Measurements from ENCODE around the gene SPON2.

The SPON2 gene

DNA sequence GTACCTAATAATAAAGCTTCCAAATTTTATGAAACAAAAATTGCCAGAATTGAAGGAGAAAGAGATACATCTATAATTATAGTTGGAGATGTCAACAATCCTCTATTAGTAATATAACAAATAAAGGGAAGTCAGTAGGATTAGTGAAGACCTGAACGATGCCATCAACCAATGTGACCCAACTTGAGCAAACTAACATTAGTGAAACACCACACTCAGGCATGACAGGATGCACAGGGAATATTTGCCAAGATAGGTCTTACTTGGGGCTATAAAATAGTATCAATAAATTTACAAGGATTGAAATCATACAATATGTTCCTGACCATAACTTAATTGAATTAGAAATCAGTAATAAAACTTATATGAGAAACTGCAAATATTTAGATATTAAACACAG is 12.0 kb downstream of the SPON2 start:
- Histone ChIP-seq H3K4me3 (ENCODE audit: low read depth, low read length) (no peak overlapping the region), H3K36me3 (ENCODE audit: control insufficient read depth, insufficient read depth, low read length) (no peaks in the 10 kb centered on the region), H3K27ac (ENCODE audit: low read depth, low read length) (no peak overlapping the region), H3K9me3 (ENCODE audit: control insufficient read depth, insufficient read depth, low read depth, low read length) (peaks cover 16% of the 10 kb centered on the region; the same call in 1 of the 2 replicates), H3K4me1 (ENCODE audit: control insufficient read depth, insufficient read depth, low read length) (no peaks in the 10 kb centered on the region), H3K9ac (ENCODE audit: low read length) (no peak overlapping the region), H3K27me3 (ENCODE audit: control insufficient read depth, insufficient read depth, low read length) (peaks cover 15% of the 10 kb centered on the region; the same call in 1 of the 2 replicates)

DNA sequence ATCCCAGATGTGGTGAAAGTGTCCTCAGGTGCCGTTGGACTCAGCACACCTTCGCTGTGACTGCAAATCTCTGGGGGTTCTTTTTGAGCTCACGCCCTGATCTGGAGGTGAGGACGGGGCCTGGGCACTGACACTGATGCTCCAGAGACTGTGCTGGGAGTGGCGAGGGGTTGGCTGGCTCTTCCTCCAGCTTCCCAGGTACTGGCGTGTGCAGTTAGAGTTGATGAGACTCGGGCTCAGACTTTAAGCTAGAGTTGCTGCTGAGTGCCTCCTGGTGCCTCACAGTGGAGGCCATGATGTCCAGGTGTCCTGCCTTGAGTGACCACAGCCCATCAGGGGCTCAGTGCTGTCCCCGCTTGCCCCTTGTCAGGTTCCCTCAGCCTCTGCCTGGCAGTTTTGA is 16.3 kb downstream of the SPON2 start:
- no peaks in the 10 kb centered on the region for H3K4me1 ChIP-seq (ENCODE audit: control insufficient read depth, insufficient read depth, low read length)
- H3K36me3 ChIP-seq (ENCODE audit: control insufficient read depth, insufficient read depth, low read length): no peaks in the 10 kb centered on the region
- H3K27ac ChIP-seq (ENCODE audit: low read depth, low read length): no peak overlapping the region
- no peak overlapping the region for H3K4me3 ChIP-seq (ENCODE audit: low read depth, low read length)
- peaks cover 41% of the 10 kb centered on the region; the same call in 1 of the 2 replicates for H3K27me3 ChIP-seq (ENCODE audit: control insufficient read depth, insufficient read depth, low read length)
- no peak overlapping the region for H3K9ac ChIP-seq (ENCODE audit: low read length)
- peaks cover 16% of the 10 kb centered on the region; the same call in 1 of the 2 replicates for H3K9me3 ChIP-seq (ENCODE audit: control insufficient read depth, insufficient read depth, low read depth, low read length)

GRCh38 chr4:1155314-1155713 is 17.1 kb downstream of the SPON2 start:
- Histone ChIP-seq H3K9ac (ENCODE audit: low read length) (no peak overlapping the region), H3K4me3 (ENCODE audit: low read depth, low read length) (no peak overlapping the region), H3K36me3 (ENCODE audit: control insufficient read depth, insufficient read depth, low read length) (no peaks in the 10 kb centered on the region), H3K27me3 (ENCODE audit: control insufficient read depth, insufficient read depth, low read length) (peaks cover 41% of the 10 kb centered on the region; the same call in 1 of the 2 replicates), H3K9me3 (ENCODE audit: control insufficient read depth, insufficient read depth, low read depth, low read length) (peaks cover 16% of the 10 kb centered on the region; the same call in 1 of the 2 replicates), H3K4me1 (ENCODE audit: control insufficient read depth, insufficient read depth, low read length) (no peaks in the 10 kb centered on the region), H3K27ac (ENCODE audit: low read depth, low read length) (no peak overlapping the region)

- peaks cover 16% of the 10 kb centered on the region; the same call in 1 of the 2 replicates for H3K9me3 ChIP-seq (ENCODE audit: control insufficient read depth, insufficient read depth, low read depth, low read length)
- H3K9ac ChIP-seq (ENCODE audit: low read length): no peak overlapping the region
- H3K27ac ChIP-seq (ENCODE audit: low read depth, low read length): no peak overlapping the region
- no peak overlapping the region for H3K4me3 ChIP-seq (ENCODE audit: low read depth, low read length)
- H3K4me1 ChIP-seq (ENCODE audit: control insufficient read depth, insufficient read depth, low read length): no peaks in the 10 kb centered on the region
- H3K36me3 ChIP-seq (ENCODE audit: control insufficient read depth, insufficient read depth, low read length): no peaks in the 10 kb centered on the region
- peaks cover 41% of the 10 kb centered on the region; the same call in 1 of the 2 replicates for H3K27me3 ChIP-seq (ENCODE audit: control insufficient read depth, insufficient read depth, low read length)
Measured at GRCh38 chr4:1154523-1155182, 17.7 kb downstream of the SPON2 start.

GRCh38 chr4:1154126-1154522 is 18.3 kb downstream of the SPON2 start:
- Histone ChIP-seq H3K9me3 (ENCODE audit: control insufficient read depth, insufficient read depth, low read depth, low read length) (peaks cover 13% of the 10 kb centered on the region; the same call in 1 of the 2 replicates), H3K27ac (ENCODE audit: low read depth, low read length) (no peak overlapping the region), H3K4me1 (ENCODE audit: control insufficient read depth, insufficient read depth, low read length) (no peaks in the 10 kb centered on the region), H3K27me3 (ENCODE audit: control insufficient read depth, insufficient read depth, low read length) (peaks cover 41% of the 10 kb centered on the region; the same call in 1 of the 2 replicates), H3K9ac (ENCODE audit: low read length) (no peak overlapping the region), H3K4me3 (ENCODE audit: low read depth, low read length) (no peak overlapping the region), H3K36me3 (ENCODE audit: control insufficient read depth, insufficient read depth, low read length) (no peaks in the 10 kb centered on the region)

GRCh38 chr4:1153567-1154090 is 18.8 kb downstream of the SPON2 start:
- no peak overlapping the region for H3K27ac ChIP-seq (ENCODE audit: low read depth, low read length)
- peaks cover 41% of the 10 kb centered on the region; the same call in 1 of the 2 replicates for H3K27me3 ChIP-seq (ENCODE audit: control insufficient read depth, insufficient read depth, low read length)
- H3K36me3 ChIP-seq (ENCODE audit: control insufficient read depth, insufficient read depth, low read length): no peaks in the 10 kb centered on the region
- no peaks in the 10 kb centered on the region for H3K4me1 ChIP-seq (ENCODE audit: control insufficient read depth, insufficient read depth, low read length)
- H3K4me3 ChIP-seq (ENCODE audit: low read depth, low read length): no peak overlapping the region
- peaks cover 13% of the 10 kb centered on the region; the same call in 1 of the 2 replicates for H3K9me3 ChIP-seq (ENCODE audit: control insufficient read depth, insufficient read depth, low read depth, low read length)
- H3K9ac ChIP-seq (ENCODE audit: low read length): no peak overlapping the region

- peaks cover 41% of the 10 kb centered on the region; the same call in 1 of the 2 replicates for H3K27me3 ChIP-seq (ENCODE audit: control insufficient read depth, insufficient read depth, low read length)
Measured at GRCh38 chr4:1152290-1152689, 20.1 kb downstream of the SPON2 start.

DNA sequence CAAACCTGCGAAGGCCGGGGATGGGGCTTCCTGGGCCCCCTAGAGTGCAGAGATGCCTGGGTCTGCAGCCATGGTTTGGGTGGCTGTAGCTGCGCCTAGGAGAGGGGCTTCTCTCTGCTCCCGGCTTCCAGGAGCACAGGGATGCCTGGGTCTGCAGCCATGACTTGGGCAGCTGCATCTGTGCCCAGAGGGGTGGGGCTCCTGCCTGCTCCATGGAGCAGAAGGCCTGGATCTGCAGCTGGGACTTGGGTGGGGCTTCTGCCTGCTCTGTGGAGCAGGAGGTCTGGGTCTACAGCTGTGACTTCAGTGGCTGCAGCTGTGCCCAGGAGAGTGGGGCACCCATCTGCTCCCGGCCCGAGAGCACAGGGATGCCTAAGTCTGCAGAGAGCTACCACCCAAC is 20.8 kb downstream of the SPON2 start:
- Histone ChIP-seq H3K27ac (ENCODE audit: low read depth, low read length) (no peak overlapping the region), H3K9ac (ENCODE audit: low read length) (no peak overlapping the region), H3K9me3 (ENCODE audit: control insufficient read depth, insufficient read depth, low read depth, low read length) (no peaks in the 10 kb centered on the region), H3K27me3 (ENCODE audit: control insufficient read depth, insufficient read depth, low read length) (peaks cover 41% of the 10 kb centered on the region; the same call in 1 of the 2 replicates), H3K4me1 (ENCODE audit: control insufficient read depth, insufficient read depth, low read length) (no peaks in the 10 kb centered on the region), H3K4me3 (ENCODE audit: low read depth, low read length) (no peak overlapping the region), H3K36me3 (ENCODE audit: control insufficient read depth, insufficient read depth, low read length) (no peaks in the 10 kb centered on the region)

More at GRCh38 chr4:1152290-1152689, 20.1 kb downstream of the SPON2 start:
- peaks cover 3% of the 10 kb centered on the region; the same call in 1 of the 2 replicates for H3K9me3 ChIP-seq (ENCODE audit: control insufficient read depth, insufficient read depth, low read depth, low read length)
- H3K36me3 ChIP-seq (ENCODE audit: control insufficient read depth, insufficient read depth, low read length): no peaks in the 10 kb centered on the region
- H3K4me3 ChIP-seq (ENCODE audit: low read depth, low read length): no peak overlapping the region
- no peaks in the 10 kb centered on the region for H3K4me1 ChIP-seq (ENCODE audit: control insufficient read depth, insufficient read depth, low read length)
- no peak overlapping the region for H3K9ac ChIP-seq (ENCODE audit: low read length)
- H3K27ac ChIP-seq (ENCODE audit: low read depth, low read length): no peak overlapping the region

- Histone ChIP-seq H3K27ac (ENCODE audit: low read depth, low read length) (no peak overlapping the region), H3K4me3 (ENCODE audit: low read depth, low read length) (no peak overlapping the region), H3K27me3 (ENCODE audit: control insufficient read depth, insufficient read depth, low read length) (peaks cover 36% of the 10 kb centered on the region; the same call in 1 of the 2 replicates), H3K36me3 (ENCODE audit: control insufficient read depth, insufficient read depth, low read length) (no peaks in the 10 kb centered on the region), H3K9ac (ENCODE audit: low read length) (no peak overlapping the region), H3K4me1 (ENCODE audit: control insufficient read depth, insufficient read depth, low read length) (no peaks in the 10 kb centered on the region), H3K9me3 (ENCODE audit: control insufficient read depth, insufficient read depth, low read depth, low read length) (no peaks in the 10 kb centered on the region)
Measured at GRCh38 chr4:1150875-1151274, 21.5 kb downstream of the SPON2 start.

- Histone ChIP-seq H3K27me3 (ENCODE audit: control insufficient read depth, insufficient read depth, low read length) (peaks cover 40% of the 10 kb centered on the region), H3K4me3 (ENCODE audit: low read depth, low read length) (no peak overlapping the region), H3K9me3 (ENCODE audit: control insufficient read depth, insufficient read depth, low read depth, low read length) (no peaks in the 10 kb centered on the region; the same call in 1 of the 2 replicates), H3K27ac (ENCODE audit: low read depth, low read length) (no peak overlapping the region), H3K9ac (ENCODE audit: low read length) (no peak overlapping the region), H3K4me1 (ENCODE audit: control insufficient read depth, insufficient read depth, low read length) (no peaks in the 10 kb centered on the region), H3K36me3 (ENCODE audit: control insufficient read depth, insufficient read depth, low read length) (no peaks in the 10 kb centered on the region)
Measured at GRCh38 chr4:1139860-1140259, 32.5 kb downstream of the SPON2 start.

GRCh38 chr4:1137850-1138249 is 34.5 kb downstream of the SPON2 start:
- H3K9ac ChIP-seq (ENCODE audit: low read length): no peak overlapping the region
- no peaks in the 10 kb centered on the region for H3K36me3 ChIP-seq (ENCODE audit: control insufficient read depth, insufficient read depth, low read length)
- H3K4me3 ChIP-seq (ENCODE audit: low read depth, low read length): no peak overlapping the region
- H3K27ac ChIP-seq (ENCODE audit: low read depth, low read length): no peak overlapping the region
- H3K27me3 ChIP-seq (ENCODE audit: control insufficient read depth, insufficient read depth, low read length): peaks cover 37% of the 10 kb centered on the region
- H3K9me3 ChIP-seq (ENCODE audit: control insufficient read depth, insufficient read depth, low read depth, low read length): no peaks in the 10 kb centered on the region
- no peaks in the 10 kb centered on the region for H3K4me1 ChIP-seq (ENCODE audit: control insufficient read depth, insufficient read depth, low read length)
